GM12878 (cell line): Measurements from ENCODE around the gene ZNF680. TPM values are rescaled to one million over a fixed set of nuclear protein-coding genes. Genes with fewer than 3 reads are reported as not detected.

Experiments
- ATAC-seq: fragments of 200-7000 bp; cut with Tn5 transposase; 3 replicates; pipeline ENCODE4 v1.9.1; 2020; ENCODE audit warnings: mild to moderate bottlenecking, moderate library complexity
- BruUV-seq: library from RNA; stranded (reverse); fragments of 400-500 nt; replicated peaks from 2 replicates; lab custom pipeline; 2021; lab: Mats Ljungman, UMichigan
- CTCF ChIA-PET: fragments of 300-600 bp; sonication (Branson Sonifier 250); formaldehyde crosslinking; extraction: SDS; loops from one replicate; lab custom pipeline; 2021; ENCODE audit warnings: inconsistent platforms; lab: Yijun Ruan, JAX
- POLR2A ChIA-PET: fragments of 350-600 bp; formaldehyde crosslinking; extraction: SDS; loops from one replicate; lab custom pipeline; 2021; ENCODE audit warnings: inconsistent platforms; lab: Charles Lee
- RAD21 ChIA-PET: fragments of 300-600 bp; sonication (Branson Sonifier 250); formaldehyde crosslinking; loops from one replicate; lab custom pipeline; 2023; ENCODE audit warnings: antibody characterized with exemption; ENCODE audit not compliant: unreplicated experiment; lab: Charles Lee
- SMC1A ChIA-PET: fragments of 300-600 bp; sonication (Branson Sonifier 250); formaldehyde crosslinking; loops from one replicate; lab custom pipeline; 2023; ENCODE audit not compliant: unreplicated experiment, uncharacterized antibody; lab: Charles Lee
- DNase-seq: peaks from one replicate; pipeline ENCODE4 v3.0.0-alpha.2; 2011; ENCODE audit warnings: low read depth, low spot score
- FAIRE-seq: peaks from 3 replicates; lab custom pipeline; 2011; peaks lifted over from hg19 to GRCh38; lab: Jason Lieb, UNC
- H2AFZ ChIP-seq: 2 replicates; pipeline ENCODE4 v1.6.0; 2011; ENCODE audit warnings: low read depth, low read length, control low read depth; ENCODE audit not compliant: control insufficient read depth
- H3K27ac ChIP-seq: 2 replicates; pipeline ENCODE4 v1.5.1; 2011; ENCODE audit warnings: control low read depth; ENCODE audit not compliant: control insufficient read depth, insufficient read depth
- H3K27me3 ChIP-seq, 2 experiments: replicated peaks in 1 of 2; 2 replicates each; pipeline versions ENCODE4 v1.6.0 to v1.6.1; 2011; ENCODE audit warnings: low read length in 1 of 2; ENCODE audit not compliant: control insufficient read depth in 2 of 2, insufficient read depth in 2 of 2
- H3K36me3 ChIP-seq, 2 experiments: 2 replicates each; pipeline ENCODE4 v1.5.1; 2011; ENCODE audit warnings: low read length in 1 of 2; ENCODE audit not compliant: control insufficient read depth in 2 of 2, insufficient read depth in 2 of 2
- H3K4me1 ChIP-seq: 2 replicates; pipeline ENCODE4 v1.6.1; 2011; ENCODE audit warnings: mild to moderate bottlenecking, low read length, moderate library complexity, mixed read lengths; ENCODE audit not compliant: control insufficient read depth, insufficient read depth
- H3K4me2 ChIP-seq: 2 replicates; pipeline ENCODE4 v1.6.0; 2011; ENCODE audit warnings: control low read depth; ENCODE audit not compliant: control insufficient read depth, insufficient read depth
- H3K4me3 ChIP-seq: fragments of 200-600 bp; sonication (generic); 2 replicates; pipeline ENCODE4 v1.5.1; 2016
- H3K79me2 ChIP-seq: 2 replicates; pipeline ENCODE4 v1.6.0; 2011; ENCODE audit warnings: low read length; ENCODE audit not compliant: control insufficient read depth, insufficient read depth
- H3K9ac ChIP-seq: 2 replicates; pipeline ENCODE4 v1.8.0; 2011; ENCODE audit warnings: low read length, control low read depth, mixed read lengths; ENCODE audit not compliant: control insufficient read depth, insufficient read depth
- H3K9me3 ChIP-seq: replicated peaks from 3 replicates; pipeline ENCODE4 v1.5.1; 2011; ENCODE audit warnings: mild to moderate bottlenecking, low read length; ENCODE audit not compliant: control insufficient read depth, insufficient read depth
- H4K20me1 ChIP-seq: 2 replicates; pipeline ENCODE4 v1.6.0; 2011; ENCODE audit not compliant: control insufficient read depth, insufficient read depth
- BHLHE40 ChIP-seq, 2 experiments: fragments of 450-650 bp in 1 of 2; IDR thresholded peaks; 2 replicates each; pipeline ENCODE4 v1.6.1; 2011 to 2017; ENCODE audit warnings: low read depth in 2 of 2, borderline replicate concordance in 1 of 2, improper control_type of control experiment in 1 of 2, low read length in 1 of 2, mild to moderate bottlenecking in 1 of 2
- CEBPB ChIP-seq, 2 experiments: fragments of 150-350 bp in 1 of 2; IDR thresholded peaks; 2 replicates each; pipeline ENCODE4 v1.6.1; 2012 to 2014; ENCODE audit warnings: low read depth in 2 of 2, low read length in 2 of 2, borderline replicate concordance in 1 of 2, inconsistent platforms in 1 of 2
- CHD2 ChIP-seq: IDR thresholded peaks from 2 replicates; pipeline ENCODE4 v1.6.1; 2011; ENCODE audit warnings: low read depth, low read length, improper control_type of control experiment, borderline replicate concordance
- ETV6 ChIP-seq, 2 experiments: fragments of 450-650 bp in 1 of 2; IDR thresholded peaks in 1 of 2; conservative IDR thresholded peaks in 1 of 2; 2 replicates each; pipeline ENCODE4 v1.6.1; 2014; ENCODE audit warnings: antibody characterized with exemption in 1 of 2, borderline replicate concordance in 1 of 2, low read depth in 1 of 2, mild to moderate bottlenecking in 1 of 2, moderate library complexity in 1 of 2
- IKZF2 ChIP-seq, 2 experiments: fragments of 450-650 bp; IDR thresholded peaks; 2 replicates each; pipeline ENCODE4 v1.6.1; 2017; ENCODE audit warnings: mild to moderate bottlenecking in 2 of 2, moderate library complexity in 2 of 2
- IRF4 ChIP-seq: IDR thresholded peaks from 2 replicates; pipeline ENCODE4 v1.6.1; 2011; ENCODE audit warnings: low read depth, low read length
- JUND ChIP-seq: IDR thresholded peaks from 2 replicates; pipeline ENCODE4 v1.6.1; 2012; ENCODE audit warnings: low read depth, mild to moderate bottlenecking, low read length, improper control_type of control experiment, moderate library complexity
- KAT2A ChIP-seq: conservative IDR thresholded peaks from 2 replicates; pipeline ENCODE4 v1.6.1; 2011; ENCODE audit warnings: low read depth, low read length; ENCODE audit not compliant: control insufficient read depth
- NBN ChIP-seq: fragments of 450-650 bp; IDR thresholded peaks from 2 replicates; pipeline ENCODE4 v1.6.1; 2016
- NFIC ChIP-seq: IDR thresholded peaks from 2 replicates; pipeline ENCODE4 v1.6.1; 2012; ENCODE audit warnings: low read depth, mild to moderate bottlenecking, inconsistent platforms, low read length, moderate library complexity
- NFYB ChIP-seq: IDR thresholded peaks from 2 replicates; pipeline ENCODE4 v1.6.1; 2011; ENCODE audit warnings: low read depth, mild to moderate bottlenecking, low read length, improper control_type of control experiment, moderate library complexity; ENCODE audit not compliant: insufficient read depth
- TCF12 ChIP-seq: IDR thresholded peaks from 2 replicates; pipeline ENCODE4 v1.6.1; 2011; ENCODE audit warnings: low read depth, mild to moderate bottlenecking, low read length
- ZNF217 ChIP-seq: fragments of 450-650 bp; IDR thresholded peaks from 2 replicates; pipeline ENCODE4 v1.6.1; 2017; ENCODE audit warnings: antibody characterized with exemption, mild to moderate bottlenecking
- ZNF274 ChIP-seq: IDR thresholded peaks from one replicate; pipeline ENCODE4 v1.8.0; 2011; ENCODE audit not compliant: insufficient read length, insufficient read depth
- ZNF592 ChIP-seq: fragments of 450-650 bp; IDR thresholded peaks from 2 replicates; pipeline ENCODE4 v1.6.1; 2017; ENCODE audit warnings: mild to moderate bottlenecking, moderate library complexity
- WGBS: methylation state at CpG from one replicate; pipeline ENCODE4 v1.1.6; 2016; ENCODE audit warnings: low lambda C conversion rate; ENCODE audit not compliant: insufficient replicate concordance, insufficient coverage; ENCODE audit errors: missing lambda C conversion rate; 5-methylcytosine and 5-hydroxymethylcytosine counted together
- in situ Hi-C: fragments of 300-500 bp; cut with MboI; formaldehyde crosslinking; loops from 9 replicates; pipeline ENCODE4 v1.14.3; 2018; ENCODE audit warnings: mixed read lengths
- intact Hi-C: fragments of 100-400 bp; cut with micrococcal nuclease; formaldehyde crosslinking; loops from one replicate; pipeline ENCODE4 v1.14.2; 2022; ENCODE audit not compliant: unreplicated experiment
- polyA plus RNA-seq, 11 experiments: library from polyadenylated mRNA; depleted of rRNA in 4 of 11; unstranded in 6 of 11; stranded (reverse) in 5 of 11; fragments of >200 nt; fragmentation: Nextera tagmentation in 4 of 11; fragmentation: Illumina TruSeq in 1 of 11; extraction: Ambion mirVana in 4 of 11; extraction: Trizol in 1 of 11; gene quantifications; 1 replicate in 1 of 11; 2 replicates in 10 of 11; pipeline versions ENCODE4 v1.2.1 to v1.2.3, GENCODE V29; 2011 to 2016; ENCODE audit warnings: inconsistent platforms in 2 of 11, missing spikeins in 2 of 11, low read depth in 1 of 11
- total RNA-seq, 4 experiments: library from RNA; depleted of rRNA in 3 of 4; stranded (reverse); fragments of >200 nt in 3 of 4; fragmentation: Illumina TruSeq in 1 of 4; extraction: Trizol in 1 of 4; gene quantifications; 2 replicates each; pipeline versions ENCODE4 v1.2.1 to v1.2.3, GENCODE V29; 2013 to 2021
- TF ChIP-seq, protein P1 (sequence below): IDR thresholded peaks from 2 replicates; pipeline ENCODE4 v1.6.1; 2012; ENCODE audit warnings: low read depth, low read length, improper control_type of control experiment
- TF ChIP-seq, protein P2 (sequence below): fragments of 450-650 bp; IDR thresholded peaks from 2 replicates; pipeline ENCODE4 v1.6.1; 2018; ENCODE audit warnings: mild to moderate bottlenecking, low read depth, moderate library complexity; ENCODE audit not compliant: partially characterized antibody

Gene ZNF680
- total and polyA plus RNA-seq, 10 of the 15 experiments (the other 5 are each of a cell fraction or from before 2014, with no cell fraction given), result 5.0 to 13.6 (median 7.8) TPM

DNA sequence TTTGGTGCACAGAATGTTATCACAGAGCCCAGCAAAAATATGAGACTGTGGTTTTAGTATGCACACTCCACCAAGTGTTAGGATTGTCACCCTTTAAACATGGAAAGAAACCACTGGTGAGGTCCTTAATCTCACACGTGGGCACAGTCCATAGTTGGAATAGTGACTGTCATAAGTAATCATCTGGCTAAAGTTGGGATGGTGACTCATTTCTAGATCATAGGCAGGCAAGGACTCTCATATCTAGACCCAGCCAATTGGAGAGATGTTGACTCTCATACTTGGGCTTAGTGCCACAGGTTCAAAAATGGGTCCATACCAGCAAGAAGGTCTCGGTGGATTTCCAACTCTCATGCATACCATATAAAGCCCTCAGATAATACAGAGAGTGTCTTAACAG lies 39.6 kb upstream of the ZNF680 start (continued):
- TF ChIP-seq ZNF592, result no peak
- TF ChIP-seq JUND, result no peak
- TF ChIP-seq, protein P1, sequence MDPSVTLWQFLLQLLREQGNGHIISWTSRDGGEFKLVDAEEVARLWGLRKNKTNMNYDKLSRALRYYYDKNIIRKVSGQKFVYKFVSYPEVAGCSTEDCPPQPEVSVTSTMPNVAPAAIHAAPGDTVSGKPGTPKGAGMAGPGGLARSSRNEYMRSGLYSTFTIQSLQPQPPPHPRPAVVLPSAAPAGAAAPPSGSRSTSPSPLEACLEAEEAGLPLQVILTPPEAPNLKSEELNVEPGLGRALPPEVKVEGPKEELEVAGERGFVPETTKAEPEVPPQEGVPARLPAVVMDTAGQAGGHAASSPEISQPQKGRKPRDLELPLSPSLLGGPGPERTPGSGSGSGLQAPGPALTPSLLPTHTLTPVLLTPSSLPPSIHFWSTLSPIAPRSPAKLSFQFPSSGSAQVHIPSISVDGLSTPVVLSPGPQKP, result no peak
- no peak for TF ChIP-seq CEBPB (IDR thresholded peaks at IDR 0.05; ENCODE audit: borderline replicate concordance in 1 of 2, low read depth in 2 of 2, low read length in 2 of 2)
- no peak for TF ChIP-seq NFIC
- no peak for TF ChIP-seq ZNF274
- no peak for TF ChIP-seq IKZF2 (IDR thresholded peaks at IDR 0.05)
- no peak for TF ChIP-seq NBN
- TF ChIP-seq KAT2A, result no peak

DNA sequence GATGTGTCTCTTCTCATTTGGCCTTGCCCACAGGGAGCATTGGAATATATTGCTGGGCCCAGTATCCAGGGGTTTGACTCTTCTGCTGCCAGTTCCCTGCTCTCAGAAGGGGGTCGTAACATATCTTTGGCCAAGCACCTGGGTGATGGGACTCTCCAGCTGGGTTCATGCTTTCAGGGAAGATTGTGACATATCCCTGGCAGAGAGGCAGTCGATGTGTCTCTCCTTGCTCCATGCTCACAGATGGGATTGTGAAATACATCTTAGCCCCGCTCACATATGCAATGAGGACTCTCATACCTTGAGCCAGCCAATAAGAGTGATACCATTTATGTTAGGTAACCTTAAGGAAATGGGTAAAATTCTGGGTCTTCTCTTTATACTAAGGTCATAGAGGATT lies 39.2 kb upstream of the ZNF680 start:
- H3K36me3 ChIP-seq, result no peaks in the 10 kb centered on the region
- RAD21 ChIA-PET, result no interaction called here
- intact Hi-C loops, result no loop called here
- no peaks in the 10 kb centered on the region for H3K79me2 ChIP-seq
- no peak overlapping the region for H3K27ac ChIP-seq
- CTCF ChIA-PET, result no interaction called here
- no peak overlapping the region for H3K4me3 ChIP-seq
- 4% methylated on average over 3 of the region's 3 CpGs for WGBS
- DNase-seq, result no peak
- H4K20me1 ChIP-seq, result no peaks in the 10 kb centered on the region
- no peaks in the 10 kb centered on the region for H3K9me3 ChIP-seq
- no TSS peak for BruUV-seq
- in situ Hi-C loops, result no loop called here
- SMC1A ChIA-PET, result no interaction called here
- POLR2A ChIA-PET, result no interaction called here
- H2AFZ ChIP-seq, result no peak overlapping the region
- FAIRE-seq, result no peak
- H3K27me3 ChIP-seq, result no peaks in the 10 kb centered on the region
- H3K9ac ChIP-seq, result no peak overlapping the region
- ATAC-seq, result no peak
- H3K4me2 ChIP-seq, result no peak overlapping the region
- H3K4me1 ChIP-seq, result no peaks in the 10 kb centered on the region
- TF ChIP-seq ETV6 (conservative IDR thresholded peaks at IDR 0.05 in 1 of 2, IDR thresholded peaks at IDR 0.05 in 1 of 2; ENCODE audit: borderline replicate concordance in 1 of 2, low read depth in 1 of 2) (no peak), BHLHE40 (IDR thresholded peaks at IDR 0.05; ENCODE audit: borderline replicate concordance in 1 of 2, low read depth in 2 of 2, low read length in 1 of 2) (no peak), TCF12 (no peak), CHD2 (no peak), IRF4 (no peak), NFYB (no peak), ZNF217 (no peak)
- TF ChIP-seq, protein P2, sequence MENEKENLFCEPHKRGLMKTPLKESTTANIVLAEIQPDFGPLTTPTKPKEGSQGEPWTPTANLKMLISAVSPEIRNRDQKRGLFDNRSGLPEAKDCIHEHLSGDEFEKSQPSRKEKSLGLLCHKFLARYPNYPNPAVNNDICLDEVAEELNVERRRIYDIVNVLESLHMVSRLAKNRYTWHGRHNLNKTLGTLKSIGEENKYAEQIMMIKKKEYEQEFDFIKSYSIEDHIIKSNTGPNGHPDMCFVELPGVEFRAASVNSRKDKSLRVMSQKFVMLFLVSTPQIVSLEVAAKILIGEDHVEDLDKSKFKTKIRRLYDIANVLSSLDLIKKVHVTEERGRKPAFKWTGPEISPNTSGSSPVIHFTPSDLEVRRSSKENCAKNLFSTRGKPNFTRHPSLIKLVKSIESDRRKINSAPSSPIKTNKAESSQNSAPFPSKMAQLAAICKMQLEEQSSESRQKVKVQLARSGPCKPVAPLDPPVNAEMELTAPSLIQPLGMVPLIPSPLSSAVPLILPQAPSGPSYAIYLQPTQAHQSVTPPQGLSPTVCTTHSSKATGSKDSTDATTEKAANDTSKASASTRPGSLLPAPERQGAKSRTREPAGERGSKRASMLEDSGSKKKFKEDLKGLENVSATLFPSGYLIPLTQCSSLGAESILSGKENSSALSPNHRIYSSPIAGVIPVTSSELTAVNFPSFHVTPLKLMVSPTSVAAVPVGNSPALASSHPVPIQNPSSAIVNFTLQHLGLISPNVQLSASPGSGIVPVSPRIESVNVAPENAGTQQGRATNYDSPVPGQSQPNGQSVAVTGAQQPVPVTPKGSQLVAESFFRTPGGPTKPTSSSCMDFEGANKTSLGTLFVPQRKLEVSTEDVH, result no peak
